GM23248 (cell line): ENCODE data around the gene PSD.

Experiments
- EZH2 ChIP-seq: fragments of 200-600 bp; sonication (generic); IDR thresholded peaks from 2 replicates; pipeline ENCODE4 v1.6.1; 2018; ENCODE audit warnings: antibody characterized with exemption, mild to moderate bottlenecking; ENCODE audit not compliant: insufficient read depth, poor library complexity, severe bottlenecking
- EZH2phosphoT487 ChIP-seq: fragments of 200-600 bp; sonication (generic); IDR thresholded peaks from 2 replicates; pipeline ENCODE4 v1.6.1; 2018; ENCODE audit warnings: antibody characterized with exemption, moderate library complexity, mild to moderate bottlenecking, low read depth; ENCODE audit not compliant: insufficient read depth

DNA sequence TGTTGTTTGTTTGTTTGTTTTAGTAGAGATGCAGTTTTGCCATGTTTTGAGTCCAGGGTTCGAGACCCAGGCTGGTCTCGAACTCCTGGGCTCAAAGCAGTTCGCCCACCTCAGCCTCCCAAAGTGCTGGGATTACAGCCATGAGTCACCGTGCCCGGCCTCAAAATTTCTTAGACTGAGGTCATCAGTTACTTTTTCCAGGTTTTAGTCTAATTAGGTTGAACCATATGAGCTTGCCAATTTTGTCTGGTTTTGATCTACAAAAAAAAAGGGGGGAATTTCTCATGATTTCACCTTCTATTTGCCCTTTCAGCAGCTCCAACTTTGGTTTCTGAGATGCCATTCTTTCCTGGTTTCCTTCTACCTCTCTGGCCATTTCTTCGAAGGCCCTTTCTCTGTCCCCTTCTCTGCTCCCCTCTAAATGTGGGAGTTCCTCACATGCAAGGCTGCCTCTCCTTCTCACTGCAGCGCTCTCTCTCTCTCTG is 8.3 kb upstream of the PSD start:
- TF ChIP-seq EZH2phosphoT487 = no peak
- no peak for TF ChIP-seq EZH2
